IPS DF 4.7 (cell line): ENCODE results near the gene PKNOX2.

Source experiments
- DNase-seq: peaks from one replicate; pipeline ENCODE4 v3.0.0-alpha.2; 2013; ENCODE audit warnings: low spot score; ENCODE audit errors: extremely low read depth

Gene PKNOX2

DNA sequence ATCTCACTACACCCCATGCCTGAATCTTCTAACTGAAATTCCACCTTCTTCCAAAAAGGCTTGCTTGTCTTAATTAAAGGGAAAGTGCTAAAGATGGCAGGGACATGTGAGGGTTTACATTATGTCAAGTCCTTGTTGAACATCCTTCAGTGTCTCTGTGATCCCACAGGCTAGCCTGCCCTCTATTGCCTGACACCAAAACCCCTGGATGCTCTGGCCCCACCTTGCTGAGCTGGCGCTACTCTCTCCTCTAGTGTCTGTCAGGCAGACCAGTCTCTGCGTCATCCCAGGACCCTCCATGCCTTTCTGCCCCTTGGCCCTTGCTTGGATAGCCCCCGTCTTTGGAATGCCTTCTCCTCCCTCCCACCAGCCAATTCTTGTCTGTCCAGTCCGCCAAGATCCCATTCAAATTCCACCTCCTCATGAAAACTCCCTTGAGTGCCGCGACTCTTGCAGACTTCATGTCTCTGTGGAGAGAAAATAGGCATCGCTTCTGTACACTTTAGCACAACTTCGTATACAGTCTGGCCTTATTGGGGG, 69.3 kb downstream of the PKNOX2 start:
- DNase-seq: no peak

DNA sequence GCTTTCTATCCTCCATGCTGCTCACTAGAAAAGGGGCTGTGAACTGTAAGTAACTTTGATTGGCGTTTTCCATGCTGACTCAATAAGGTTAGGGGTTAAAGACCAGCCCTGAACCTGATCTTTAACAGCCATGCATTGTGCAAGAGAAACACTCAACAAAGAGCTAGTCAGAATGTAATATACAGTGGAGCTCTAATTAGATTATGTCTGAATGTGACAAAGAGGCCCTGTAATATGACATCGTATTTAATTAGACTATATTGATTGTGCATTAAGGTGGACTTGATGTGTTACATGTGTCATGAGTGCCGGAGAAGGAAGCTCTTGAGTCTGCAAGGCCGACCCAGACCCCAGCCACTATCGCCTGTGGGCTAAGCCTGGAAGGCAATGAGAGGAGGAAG, 70.5 kb downstream of the PKNOX2 start:
- DNase-seq: no peak

DNA sequence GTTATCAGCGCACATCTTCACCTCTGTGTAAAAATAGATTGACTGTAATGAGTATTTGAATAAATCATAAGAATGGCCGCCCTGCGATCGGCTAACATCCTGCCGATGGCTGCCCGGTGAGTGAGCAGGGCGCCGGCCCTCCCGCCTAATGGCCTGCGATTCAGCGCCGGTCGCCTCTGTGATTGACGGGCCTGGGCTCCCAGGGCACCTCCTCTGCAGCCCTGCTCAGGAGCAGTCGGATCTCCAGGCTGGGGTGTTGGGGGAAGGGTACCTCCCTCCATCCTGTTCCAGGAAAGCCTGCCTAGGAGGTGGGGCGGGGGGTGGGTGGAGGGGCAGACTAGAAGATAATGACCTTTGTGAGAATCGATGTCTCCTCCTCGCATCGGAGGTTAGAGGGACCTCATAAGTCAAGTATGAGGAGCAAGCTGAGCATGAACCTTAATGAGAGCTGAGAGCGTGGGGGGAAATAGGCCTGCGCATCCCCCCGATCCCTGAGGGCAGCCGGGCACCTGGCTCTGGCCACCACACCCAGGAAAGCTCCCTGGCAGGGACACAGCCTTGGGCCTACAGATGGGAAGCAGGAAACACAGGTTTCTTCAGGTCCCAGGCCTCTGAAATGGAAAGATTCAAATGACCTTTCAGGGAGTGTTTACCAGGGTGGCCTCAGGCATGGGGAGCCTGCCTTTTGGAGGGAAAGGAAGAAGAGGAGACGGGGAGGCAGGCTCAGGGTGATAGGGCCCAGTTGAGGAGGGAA, 71.7 kb downstream of the PKNOX2 start:
- no peak for DNase-seq

DNA sequence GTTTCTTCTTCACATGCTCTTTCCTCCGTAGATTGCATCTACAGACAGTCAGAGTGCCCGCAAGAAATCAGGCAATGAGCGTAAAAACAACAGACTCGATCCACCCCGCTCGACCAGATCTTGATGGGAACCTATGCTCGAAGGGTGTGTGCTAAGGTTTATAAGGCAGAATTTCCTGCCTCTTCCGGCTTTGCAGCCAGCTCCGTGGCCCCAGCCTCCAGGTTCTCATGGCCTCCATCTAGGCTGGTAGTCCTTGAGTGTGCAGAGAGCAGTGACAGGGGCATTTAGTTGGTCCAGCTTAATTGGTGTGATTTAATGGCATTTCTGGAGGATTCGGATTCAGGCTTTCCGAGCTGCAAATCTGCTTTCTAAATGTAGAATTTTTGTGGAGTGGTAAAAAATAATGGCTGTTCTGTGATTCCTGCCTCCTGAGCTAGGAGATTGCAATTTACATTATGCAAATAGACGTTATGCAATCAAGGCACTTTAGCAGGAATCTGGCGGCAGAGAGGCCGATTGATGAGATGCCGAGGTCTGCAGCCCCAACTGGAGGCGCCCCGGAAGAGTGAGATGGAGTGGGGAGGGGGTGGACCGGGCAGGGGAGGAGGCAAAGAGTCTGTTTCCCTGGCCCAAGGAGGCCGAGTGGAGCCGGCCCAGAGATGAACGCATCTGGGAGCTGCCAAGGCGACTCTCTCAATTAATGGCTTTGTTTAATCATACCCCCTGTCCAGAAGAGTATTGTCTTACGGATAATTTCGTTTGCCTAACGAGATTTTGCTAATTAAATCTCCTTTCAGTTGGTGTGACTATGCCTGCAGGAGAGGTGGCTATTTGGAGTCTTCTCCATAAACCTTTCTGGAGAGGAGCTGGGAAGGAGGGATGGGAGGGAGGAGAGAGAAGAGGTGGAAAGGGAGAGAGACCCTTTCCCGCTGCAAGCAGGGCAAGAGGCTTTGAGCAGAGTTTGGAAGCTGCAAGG, 75.3 kb downstream of the PKNOX2 start:
- no peak for DNase-seq

DNA sequence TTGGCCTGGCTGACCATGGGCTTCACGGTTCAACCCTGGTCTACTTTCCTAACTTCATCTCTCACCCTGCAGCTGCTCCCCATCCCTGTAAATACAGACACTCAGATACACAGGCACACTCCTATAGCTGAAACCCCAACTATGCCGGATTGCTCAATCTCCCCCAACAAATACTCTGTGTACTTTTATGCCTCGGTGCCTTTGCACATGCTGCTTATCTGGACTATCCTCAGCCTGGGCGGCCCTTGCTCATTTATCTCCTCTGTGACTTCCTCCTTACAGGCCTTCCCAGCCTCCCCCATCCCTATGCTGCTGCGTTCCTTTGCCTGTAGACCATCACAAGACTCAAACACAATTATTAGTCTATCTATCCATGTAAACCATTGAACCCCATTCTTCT, 76.6 kb downstream of the PKNOX2 start:
- no peak for DNase-seq

DNA sequence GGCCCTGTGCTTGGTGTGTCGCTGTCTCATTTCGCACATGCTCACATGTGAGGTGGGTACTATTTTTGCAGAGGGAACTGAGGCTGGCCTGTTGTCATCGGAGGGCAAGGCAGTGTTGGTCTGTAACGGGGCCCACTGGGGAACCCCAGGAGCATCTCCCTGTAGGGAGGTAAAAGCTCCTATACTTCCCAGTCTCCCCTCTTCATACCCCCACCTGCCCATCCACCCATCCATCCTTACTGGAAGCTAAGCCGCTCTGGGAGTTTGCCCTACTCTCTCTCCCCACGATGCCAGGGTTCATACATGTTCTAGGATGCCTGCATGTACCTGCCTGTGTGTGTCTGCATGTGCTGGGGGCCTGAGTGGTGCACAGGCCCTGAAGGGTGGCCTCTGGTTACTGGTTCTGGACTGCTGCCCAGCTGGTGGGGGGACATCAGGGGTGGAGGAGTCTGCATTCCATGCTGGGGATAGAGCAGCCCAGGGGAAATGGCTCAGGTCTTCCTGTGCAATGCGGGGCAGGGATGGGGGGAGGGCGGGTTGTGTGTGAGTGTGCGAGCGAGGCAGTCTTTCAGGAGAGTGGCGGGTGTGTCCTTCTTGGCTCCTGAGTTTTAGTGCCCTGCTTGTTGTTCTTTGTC, 77.7 kb downstream of the PKNOX2 start:
- DNase-seq: no peak

DNA sequence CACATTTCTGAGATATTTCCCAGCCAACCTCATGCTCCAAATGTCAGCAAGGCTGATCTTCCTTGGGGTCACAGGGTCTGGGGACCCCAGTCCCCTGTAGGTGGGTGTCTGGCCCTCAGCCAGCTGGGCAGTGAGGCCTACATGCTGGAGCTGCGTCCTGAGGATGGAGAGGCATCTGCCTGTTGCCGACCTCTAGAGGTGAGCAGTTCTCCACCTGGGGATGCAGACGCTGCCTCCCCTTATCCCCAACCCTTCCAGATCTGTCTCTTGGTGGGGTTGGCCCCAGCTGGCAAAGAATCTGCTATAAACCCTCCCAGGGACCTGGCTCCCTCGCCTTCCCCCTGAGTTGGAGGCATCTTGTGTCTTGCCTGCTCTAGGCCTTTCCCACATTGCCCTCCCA, 79.6 kb downstream of the PKNOX2 start:
- DNase-seq: no peak

DNA sequence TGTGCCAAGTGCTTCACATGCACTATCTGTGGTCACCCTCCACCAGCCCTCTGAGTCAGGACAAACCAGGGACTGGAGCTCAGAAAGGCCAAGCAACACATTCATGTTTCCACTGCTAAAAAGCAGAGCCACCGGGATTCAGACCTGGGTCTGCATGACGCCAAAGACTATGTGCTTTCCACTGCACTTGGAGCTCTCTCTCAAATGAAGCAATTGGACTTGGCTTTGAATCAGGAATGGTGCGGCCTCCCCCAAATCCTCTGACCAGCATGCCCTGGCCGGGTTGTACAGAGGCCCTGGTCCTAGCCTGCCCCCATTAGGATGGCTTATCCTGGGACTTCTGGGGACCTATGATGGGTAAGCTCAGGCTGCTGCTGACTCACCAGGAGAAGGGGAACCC, 80.7 kb downstream of the PKNOX2 start:
- no peak for DNase-seq

DNA sequence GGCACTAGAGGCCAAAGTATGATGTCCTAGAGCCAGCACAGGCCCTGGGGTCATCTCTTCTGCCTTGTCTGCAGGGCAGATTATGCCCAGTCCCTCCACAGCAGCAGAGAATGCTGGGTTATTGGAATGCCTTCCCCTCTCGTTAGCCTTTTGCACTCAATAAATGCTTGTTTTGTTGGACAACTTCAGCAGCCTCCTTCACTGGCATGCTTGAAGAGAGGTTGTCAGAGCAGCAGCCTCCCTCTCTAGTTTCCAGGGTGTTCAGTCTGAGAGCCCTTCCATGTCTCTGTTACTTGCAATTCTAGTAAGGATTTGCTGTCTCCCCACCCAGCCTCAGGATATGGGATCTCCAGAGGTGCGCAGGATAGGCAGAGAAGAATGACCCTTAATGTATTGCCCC, 82.9 kb downstream of the PKNOX2 start:
- DNase-seq: no peak

DNA sequence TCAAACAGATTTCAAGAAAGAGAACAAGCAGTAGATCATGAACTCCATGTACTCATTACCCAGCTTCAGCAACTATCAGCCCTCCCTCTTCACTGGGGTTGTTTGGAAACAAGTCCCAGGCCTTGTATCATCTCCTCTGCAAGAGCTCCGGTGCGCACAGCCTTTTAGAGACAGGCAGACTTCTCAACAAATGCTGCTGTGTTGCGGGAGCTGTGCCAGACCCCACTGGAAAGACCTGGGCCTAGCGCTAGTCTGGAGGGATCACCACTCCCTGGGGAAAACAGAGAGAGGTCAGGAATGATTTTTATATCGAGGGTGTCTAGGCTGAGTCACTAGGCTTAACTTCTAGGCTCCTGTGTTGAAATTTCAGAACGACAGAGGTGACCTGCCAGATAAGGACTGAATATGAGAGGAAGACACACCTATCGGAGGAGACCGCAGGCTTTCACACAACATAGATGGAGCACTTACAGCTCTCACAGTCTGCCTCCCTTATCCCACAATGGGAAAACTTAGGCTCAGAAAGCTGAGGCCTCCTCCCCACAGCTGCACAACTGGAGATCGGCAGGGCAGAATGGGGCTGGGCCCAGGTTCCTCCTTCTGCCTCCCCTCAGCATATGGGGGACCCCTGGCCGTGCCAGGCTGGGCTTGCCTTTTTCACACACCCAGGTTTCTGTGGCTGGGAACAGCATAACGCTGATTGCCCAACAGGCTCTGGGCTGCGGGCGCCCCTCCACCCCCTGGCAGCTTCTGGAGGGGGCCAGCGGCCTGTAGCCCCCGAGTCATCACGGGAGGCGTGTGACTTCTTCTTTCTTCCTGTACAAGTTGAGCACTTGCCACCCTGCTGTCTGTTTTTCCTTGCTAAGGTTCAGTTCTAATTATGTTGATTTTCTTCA, 86.0 kb downstream of the PKNOX2 start:
- no peak for DNase-seq

DNA sequence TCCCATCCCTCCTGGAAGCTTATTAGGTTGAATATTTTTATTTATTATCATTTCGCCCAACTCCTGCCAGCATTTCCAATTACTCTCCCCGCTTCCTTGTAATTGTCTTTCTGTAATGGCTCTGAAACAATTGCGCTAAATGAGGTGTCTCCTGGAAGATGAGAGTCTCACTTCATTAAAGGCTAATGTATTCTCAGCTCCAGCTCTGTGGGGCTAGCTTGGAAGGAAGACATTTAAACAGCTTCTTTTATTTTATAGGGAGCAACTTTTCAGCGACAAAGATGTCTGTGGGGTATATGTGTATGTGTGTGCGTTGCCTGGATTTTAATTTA, 86.6 kb downstream of the PKNOX2 start:
- no peak for DNase-seq

DNA sequence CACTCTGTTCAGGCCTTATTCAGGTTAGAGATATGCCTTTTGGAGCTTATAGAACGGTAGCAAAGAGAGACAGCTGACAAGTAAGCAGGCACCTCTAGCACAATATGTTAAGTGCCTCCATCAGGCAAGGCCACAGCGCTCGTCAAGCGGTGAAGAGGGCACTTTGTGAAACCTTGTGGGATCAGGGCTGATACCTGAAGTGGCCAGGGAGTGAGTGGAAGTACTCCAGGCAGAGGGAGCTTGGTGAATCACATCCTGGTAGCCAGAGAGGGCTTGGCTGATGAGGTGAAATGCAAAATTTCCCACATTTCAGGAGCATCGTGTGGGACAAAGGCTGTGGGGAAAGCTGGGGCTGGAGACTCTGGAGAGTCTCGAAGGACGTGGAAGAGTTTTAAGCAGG, 87.4 kb downstream of the PKNOX2 start:
- DNase-seq: no peak

DNA sequence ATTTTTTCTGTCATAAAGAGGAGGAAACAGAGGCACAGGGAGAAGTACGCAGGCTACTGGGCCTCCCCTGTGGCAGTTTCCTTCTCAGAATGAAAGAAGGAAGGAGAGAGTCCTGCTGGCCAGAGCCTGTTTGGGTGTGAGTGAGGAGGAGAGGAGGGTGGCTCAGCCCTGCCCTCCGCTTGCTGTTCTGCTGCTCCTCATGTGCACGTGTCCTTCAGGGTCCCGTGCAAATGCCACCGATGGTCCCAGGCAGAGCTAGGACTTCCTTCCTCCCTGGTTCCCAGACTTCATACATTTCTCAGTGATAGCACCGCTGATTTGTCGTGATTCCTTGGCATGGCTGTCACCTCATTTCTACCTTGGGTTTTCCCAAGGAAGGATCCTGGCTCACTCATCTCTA, 88.7 kb downstream of the PKNOX2 start:
- no peak for DNase-seq

DNA sequence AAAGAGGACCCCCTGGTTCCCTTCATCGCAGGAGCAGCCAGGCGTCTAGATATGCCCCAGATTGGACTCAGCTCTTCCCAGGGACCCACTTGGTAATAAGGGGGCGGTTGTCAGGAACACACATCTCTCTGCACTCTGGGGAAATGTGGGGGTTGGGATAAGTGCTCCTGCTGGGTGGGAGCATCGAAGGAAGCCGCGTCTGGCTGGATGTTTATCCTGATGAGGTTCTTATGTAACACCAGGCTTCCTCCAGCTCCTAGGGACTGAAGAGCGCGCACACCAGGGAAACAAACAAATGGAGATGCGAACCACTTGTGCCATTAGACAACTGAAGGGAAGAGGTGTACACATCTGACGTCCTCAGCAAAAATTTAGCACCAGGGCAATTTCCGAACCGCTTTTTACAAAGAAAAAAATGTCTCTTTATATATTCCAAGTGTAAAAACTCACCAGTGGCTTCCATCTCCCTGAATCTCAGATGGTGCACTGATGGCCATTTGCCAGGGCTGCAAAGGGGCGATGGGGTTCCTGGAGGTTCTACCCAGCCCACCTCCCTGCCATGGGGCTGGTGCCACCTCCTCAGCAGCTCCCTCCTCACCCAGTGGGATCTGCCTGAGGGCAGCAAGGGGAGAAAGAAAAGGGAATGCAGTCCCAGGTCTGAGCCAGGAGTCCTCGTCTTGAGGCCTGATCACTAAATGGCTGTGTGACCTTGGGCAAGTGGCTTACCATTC, 89.4 kb downstream of the PKNOX2 start:
- no peak for DNase-seq

DNA sequence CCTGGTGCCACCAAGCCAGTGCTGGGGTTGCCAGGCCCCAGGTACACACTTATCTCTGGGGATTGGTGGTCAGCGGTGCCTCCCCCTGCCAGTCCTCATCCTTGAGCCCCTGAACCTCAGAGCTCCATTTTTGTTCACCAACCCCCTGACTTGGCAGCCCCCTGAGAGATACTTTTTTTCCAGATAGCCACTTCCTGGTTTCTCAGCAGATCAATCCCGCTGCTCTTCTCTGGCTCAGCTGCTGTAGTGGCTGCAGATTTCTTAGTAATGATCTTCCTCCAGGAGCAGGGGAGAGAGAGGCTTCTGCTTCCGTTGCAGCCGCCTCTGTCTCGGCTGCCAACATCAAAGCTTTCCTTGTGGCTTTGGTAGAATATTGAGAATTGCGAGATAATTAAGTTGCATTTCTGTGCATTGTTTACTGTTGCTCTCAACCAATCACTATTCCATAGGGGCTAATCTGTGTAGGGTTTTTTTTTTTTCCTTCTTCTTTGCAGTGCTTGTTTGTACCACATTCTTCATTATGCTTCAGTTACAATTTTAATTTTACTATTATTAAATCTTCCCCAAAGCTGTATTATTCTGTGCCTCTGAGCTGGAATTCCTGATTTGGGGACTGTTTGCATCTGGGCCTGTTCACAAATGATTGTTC, 92.1 kb downstream of the PKNOX2 start:
- DNase-seq: no peak

DNA sequence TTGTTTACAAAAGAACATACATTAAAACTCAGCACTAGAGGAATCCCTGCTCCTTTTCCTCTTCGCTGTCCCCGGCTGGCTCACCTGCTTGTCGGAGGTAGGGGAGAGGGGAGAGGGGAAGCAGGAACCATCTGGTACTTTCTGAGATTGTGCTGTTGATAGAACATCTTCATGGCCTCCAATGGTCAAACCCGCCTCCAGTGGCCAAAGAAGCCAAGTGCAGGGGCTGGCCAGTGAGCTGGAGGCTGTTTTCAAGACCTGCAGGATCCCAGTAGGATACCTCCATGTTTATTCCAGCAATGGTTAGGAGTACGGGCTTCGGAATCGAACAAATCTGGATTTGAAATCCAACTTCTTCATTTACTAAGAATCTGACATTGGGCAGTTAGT, 92.6 kb downstream of the PKNOX2 start:
- no peak for DNase-seq

DNA sequence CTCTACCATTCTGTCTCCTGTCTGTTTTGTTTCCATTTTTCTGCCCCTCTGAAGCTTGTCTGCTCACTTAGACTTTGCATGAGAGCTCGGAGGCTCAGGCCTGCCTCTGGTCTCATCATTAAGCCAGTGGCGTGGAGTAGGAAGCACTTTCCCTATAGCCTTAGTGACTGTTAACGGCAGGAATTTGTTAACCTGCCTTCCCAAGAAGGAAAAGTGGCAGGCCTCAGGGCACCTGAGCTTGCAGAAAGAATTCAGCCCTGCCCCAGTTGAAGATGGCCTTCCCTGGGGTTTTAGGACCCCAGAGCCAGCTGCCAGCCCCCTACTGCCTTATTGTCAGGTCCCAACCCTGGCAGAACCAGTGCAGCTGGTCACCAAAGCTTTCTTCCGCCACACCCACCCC, 93.2 kb downstream of the PKNOX2 start:
- DNase-seq: no peak

DNA sequence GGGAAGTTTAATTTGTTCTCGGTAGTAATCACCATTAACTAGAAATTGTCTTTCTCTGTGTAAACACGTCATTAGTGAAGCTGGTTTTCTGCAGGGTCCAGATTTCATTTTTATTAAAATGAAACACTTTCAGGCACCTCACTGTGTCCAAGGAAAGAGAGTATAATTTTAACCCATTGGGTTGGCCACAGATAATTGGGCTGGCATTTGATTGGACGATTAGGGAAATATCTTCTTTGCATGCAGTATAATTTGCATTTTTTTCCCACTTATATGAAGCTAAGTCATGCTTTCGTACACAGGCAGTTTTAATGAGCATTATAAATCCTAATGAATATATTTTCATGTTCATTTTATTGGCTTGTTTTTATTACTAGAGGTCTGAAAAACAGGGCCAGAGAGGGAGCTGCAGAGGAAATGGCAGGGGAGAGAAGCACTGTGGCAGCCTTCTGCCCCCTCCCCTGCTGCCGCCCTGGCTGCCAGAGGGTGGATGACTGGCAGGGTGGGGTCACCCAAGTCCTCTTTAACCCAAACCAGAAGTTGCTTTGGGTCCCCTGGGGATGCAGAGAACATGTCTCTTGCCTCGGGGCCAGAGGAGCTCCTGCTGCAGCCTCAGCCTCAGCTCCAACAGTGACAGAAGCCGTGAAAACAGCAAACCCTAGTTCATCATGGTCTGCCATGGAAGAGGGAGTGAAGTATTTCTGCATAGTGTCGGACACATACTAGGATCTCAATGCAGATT, 93.9 kb downstream of the PKNOX2 start:
- DNase-seq: no peak

DNA sequence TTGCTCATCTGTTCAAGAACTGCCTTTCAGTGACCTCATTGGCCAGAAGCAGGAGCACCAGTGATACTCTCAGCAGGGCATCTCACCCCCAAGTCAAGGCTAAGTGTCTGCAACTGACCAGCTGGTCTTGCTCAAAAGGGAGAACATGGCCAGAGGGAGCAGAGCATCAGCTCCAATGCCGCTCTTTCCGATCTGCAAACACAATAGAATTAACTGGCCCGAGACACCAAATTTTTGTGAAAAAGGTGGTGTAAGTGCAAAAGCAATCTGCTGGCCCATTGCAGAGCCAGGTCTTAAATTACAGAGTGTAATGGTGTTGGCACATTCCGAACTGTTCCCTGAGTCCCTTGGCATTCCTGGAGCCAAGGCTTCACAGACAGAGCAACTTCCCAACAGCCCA, 97.0 kb downstream of the PKNOX2 start:
- no peak for DNase-seq
